Activated naive CD4-positive, alpha-beta T cell treated with anti-CD3 and anti-CD28 coated beads, Interleukin-2, amount 50 U/mL, for 72 hours (primary cell): ENCODE data around the gene ANKRD1. TPM values are rescaled to one million over a fixed set of nuclear protein-coding genes. Genes with fewer than 3 reads are reported as not detected.
"Not testable (repeated sequence)": the region's sequence is repeated elsewhere in the genome, so short reads cannot be mapped to it uniquely, and the experiment has no call there.

ENCODE experiments used
- ATAC-seq, 2 donors: fragments of 150-1000 bp; cut with Tn5 transposase; 2 replicates each; pipeline ENCODE4 v1.10.0; 2021; ENCODE audit warnings: mild to moderate bottlenecking in 2 of 2, moderate library complexity in 2 of 2
- DNase-seq, 2 donors: peaks; one replicate each; pipeline ENCODE4 v3.0.0; 2021 to 2022; ENCODE audit warnings: low spot score in 2 of 2
- H3K27ac Mint-ChIP-seq, 2 donors: one replicate each; pipeline ENCODE4 v1.8.0; 2022; ENCODE audit warnings: mild to moderate bottlenecking in 2 of 2, mixed read lengths in 2 of 2
- H3K36me3 Mint-ChIP-seq, 2 donors: one replicate each; pipeline ENCODE4 v1.8.0; 2022; ENCODE audit warnings: mixed read lengths in 2 of 2
- H3K9me3 Mint-ChIP-seq, 2 donors: one replicate each; pipeline ENCODE4 v1.8.0; 2022; ENCODE audit warnings: mixed read lengths in 2 of 2
- total RNA-seq, 2 donors: library from RNA; stranded (reverse); gene quantifications; one replicate each; pipeline ENCODE4 v1.2.3, GENCODE V29; 2022

Gene ANKRD1
- total RNA-seq, 2 donors from 2014 or later, result not detected

GRCh38 chr10:90942980-90943379 is 22.1 kb upstream of the ANKRD1 start:
- DNase-seq, H3K9me3 Mint-ChIP-seq, ATAC-seq, H3K27ac Mint-ChIP-seq, H3K36me3 Mint-ChIP-seq: not testable (repeated sequence)

GRCh38 chr10:90939648-90940047 is 18.8 kb upstream of the ANKRD1 start:
- Mint-ChIP-seq H3K36me3 (no peaks in the 10 kb centered on the region), H3K9me3 (no peaks in the 10 kb centered on the region), H3K27ac (no peak overlapping the region)
- no peak for ATAC-seq
- DNase-seq, result no peak

- Mint-ChIP-seq H3K9me3 (no peaks in the 10 kb centered on the region), H3K36me3 (no peaks in the 10 kb centered on the region), H3K27ac (no peak overlapping the region)
- no peak for ATAC-seq
- DNase-seq, result no peak
Measured at GRCh38 chr10:90939116-90939515, 18.2 kb upstream of the ANKRD1 start.

- no peak for DNase-seq
- H3K9me3 Mint-ChIP-seq, result no peaks in the 10 kb centered on the region
- peak overlapping the region in 1 of 2 donors; percentile 77 for H3K27ac Mint-ChIP-seq
- no peak for ATAC-seq
- H3K36me3 Mint-ChIP-seq, result no peaks in the 10 kb centered on the region
Measured at GRCh38 chr10:90937645-90938258, 16.9 kb upstream of the ANKRD1 start.

- H3K27ac Mint-ChIP-seq, result no peak overlapping the region
- no peaks in the 10 kb centered on the region for H3K36me3 Mint-ChIP-seq
- H3K9me3 Mint-ChIP-seq, result no peaks in the 10 kb centered on the region
- ATAC-seq (no peak), DNase-seq (no peak)
Measured at GRCh38 chr10:90936276-90936659, 15.4 kb upstream of the ANKRD1 start.

GRCh38 chr10:90935581-90936275 is 14.8 kb upstream of the ANKRD1 start:
- no peak overlapping the region for H3K27ac Mint-ChIP-seq
- H3K9me3 Mint-ChIP-seq, result no peaks in the 10 kb centered on the region
- no peak for ATAC-seq
- no peak for DNase-seq
- no peaks in the 10 kb centered on the region for H3K36me3 Mint-ChIP-seq

- no peaks in the 10 kb centered on the region for H3K36me3 Mint-ChIP-seq
Measured at GRCh38 chr10:90930971-90931871, 10.3 kb upstream of the ANKRD1 start.

GRCh38 chr10:90930070-90930837 is 9.4 kb upstream of the ANKRD1 start:
- Mint-ChIP-seq H3K9me3 (no peaks in the 10 kb centered on the region), H3K36me3 (no peaks in the 10 kb centered on the region), H3K27ac (no peak overlapping the region)
- no peak for DNase-seq
- ATAC-seq, result no peak

More at GRCh38 chr10:90930971-90931871, 10.3 kb upstream of the ANKRD1 start:
- no peak for DNase-seq
- ATAC-seq, result no peak
- no peak overlapping the region for H3K27ac Mint-ChIP-seq
- no peaks in the 10 kb centered on the region for H3K9me3 Mint-ChIP-seq

GRCh38 chr10:90929179-90929578 is 8.3 kb upstream of the ANKRD1 start:
- Mint-ChIP-seq H3K27ac (no peak overlapping the region), H3K36me3 (no peaks in the 10 kb centered on the region), H3K9me3 (no peaks in the 10 kb centered on the region)
- ATAC-seq (no peak), DNase-seq (no peak)

GRCh38 chr10:90927293-90927692 is 6.4 kb upstream of the ANKRD1 start:
- Mint-ChIP-seq H3K36me3 (no peaks in the 10 kb centered on the region), H3K27ac (no peak overlapping the region), H3K9me3 (no peaks in the 10 kb centered on the region)
- no peak for DNase-seq
- ATAC-seq, result no peak

GRCh38 chr10:90925079-90926029 is 4.5 kb upstream of the ANKRD1 start:
- ATAC-seq (no peak), DNase-seq (no peak)
- H3K9me3 Mint-ChIP-seq, result no peaks in the 10 kb centered on the region
- H3K27ac Mint-ChIP-seq, result no peak overlapping the region
- H3K36me3 Mint-ChIP-seq, result no peaks in the 10 kb centered on the region

- no peaks in the 10 kb centered on the region for H3K36me3 Mint-ChIP-seq
- ATAC-seq (no peak), DNase-seq (no peak)
- H3K9me3 Mint-ChIP-seq, result no peaks in the 10 kb centered on the region
- H3K27ac Mint-ChIP-seq, result no peak overlapping the region
Measured at GRCh38 chr10:90924552-90924951, 3.7 kb upstream of the ANKRD1 start.

- Mint-ChIP-seq H3K9me3 (no peaks in the 10 kb centered on the region), H3K36me3 (no peaks in the 10 kb centered on the region), H3K27ac (no peak overlapping the region)
- DNase-seq, result no peak
- ATAC-seq, result no peak
Measured at GRCh38 chr10:90923111-90923731, 2.3 kb upstream of the ANKRD1 start.

GRCh38 chr10:90921906-90922305 is 1.0 kb upstream of the ANKRD1 start:
- DNase-seq (no peak), ATAC-seq (no peak)
- Mint-ChIP-seq H3K27ac (no peak overlapping the region), H3K9me3 (no peaks in the 10 kb centered on the region), H3K36me3 (no peaks in the 10 kb centered on the region)
